ENCODE measurements around the gene GLS.

- TF ChIP-seq CTCF (IDR thresholded peaks at IDR 0.05) (no peak), POLR2AphosphoS5 (IDR thresholded peaks at IDR 0.05) (no peak)
Measured at GRCh38 chr2:190882411-190882766, 1.8 kb downstream of the GLS start.
